Panc1 (cell line): ENCODE data around the gene LDLRAP1. TPM values are rescaled to one million over a fixed set of nuclear protein-coding genes. Genes with fewer than 3 reads are reported as not detected.

Source experiments
- ATAC-seq: fragments of 200-7000 bp; cut with Tn5 transposase; 2 replicates; pipeline ENCODE4 v1.9.1; 2020; ENCODE audit warnings: mild to moderate bottlenecking, moderate library complexity
- BruUV-seq: library from RNA; stranded (reverse); fragments of 400-500 nt; replicated peaks from 2 replicates; lab custom pipeline; 2021; lab: Mats Ljungman, UMichigan
- CTCF ChIA-PET: fragments of 300-600 bp; sonication (Branson Sonifier 250); formaldehyde crosslinking; loops from one replicate; lab custom pipeline; 2022; ENCODE audit warnings: antibody characterized with exemption; lab: Charles Lee
- POLR2A ChIA-PET: fragments of 300-600 bp; sonication (Branson Sonifier 250); formaldehyde crosslinking; loops from one replicate; lab custom pipeline; 2022; ENCODE audit warnings: antibody characterized with exemption; lab: Charles Lee
- DNase-seq: peaks from one replicate; pipeline ENCODE4 v3.0.0-alpha.2; 2010; ENCODE audit warnings: low read depth, low spot score
- H3K27ac ChIP-seq: 2 replicates; pipeline ENCODE4 v1.5.1; 2011; ENCODE audit warnings: mild to moderate bottlenecking, low read length, inconsistent platforms
- H3K27me3 ChIP-seq: fragments of 200-500 bp; sonication (Bioruptor generic); 2 replicates; pipeline ENCODE4 v1.6.0; 2014; ENCODE audit warnings: low read length, inconsistent platforms; ENCODE audit not compliant: control insufficient read depth, insufficient read depth
- H3K36me3 ChIP-seq: fragments of 200-500 bp; sonication (Bioruptor generic); 2 replicates; pipeline ENCODE4 v1.5.1; 2014; ENCODE audit warnings: inconsistent platforms, mild to moderate bottlenecking, low read length, moderate library complexity; ENCODE audit not compliant: control insufficient read depth, insufficient read depth
- H3K4me1 ChIP-seq: 2 replicates; pipeline ENCODE4 v1.5.1; 2011; ENCODE audit warnings: inconsistent platforms, mild to moderate bottlenecking, low read length, moderate library complexity; ENCODE audit not compliant: control insufficient read depth, insufficient read depth
- H3K4me3 ChIP-seq, 2 experiments: 2 replicates each; pipeline ENCODE4 v1.5.1; 2011 to 2012; ENCODE audit warnings: low read depth in 2 of 2, low read length in 2 of 2, mild to moderate bottlenecking in 2 of 2, inconsistent platforms in 1 of 2, moderate library complexity in 1 of 2
- H3K9me3 ChIP-seq: fragments of 200-500 bp; sonication (Bioruptor generic); 2 replicates; pipeline ENCODE4 v1.5.1; 2014; ENCODE audit warnings: low read depth, mild to moderate bottlenecking, inconsistent platforms, low read length, moderate library complexity; ENCODE audit not compliant: control insufficient read depth, insufficient read depth
- CTCF ChIP-seq: fragments of 450-650 bp; IDR thresholded peaks from 2 replicates; pipeline ENCODE4 v1.5.1; 2017; ENCODE audit warnings: mild to moderate bottlenecking
- POLR2AphosphoS5 ChIP-seq: IDR thresholded peaks from 2 replicates; pipeline ENCODE4 v1.6.1; 2012; ENCODE audit warnings: mild to moderate bottlenecking, low read depth, low read length, moderate library complexity
- SIN3A ChIP-seq: IDR thresholded peaks from 2 replicates; pipeline ENCODE4 v1.6.1; 2012; ENCODE audit warnings: low read depth, mild to moderate bottlenecking, low read length, moderate library complexity, borderline replicate concordance; ENCODE audit not compliant: insufficient read depth
- TCF7L2 ChIP-seq: IDR thresholded peaks from 2 replicates; pipeline ENCODE4 v1.6.1; 2011; ENCODE audit warnings: mild to moderate bottlenecking, low read depth, low read length, inconsistent platforms
- in situ Hi-C: cut with HindIII; loops from 2 replicates; pipeline ENCODE4 v1.10.0; 2016; ENCODE audit warnings: low sequenced_read_pairs, low pct_unique_long_range_greater_than_20kb
- intact Hi-C: fragments of 100-400 bp; cut with micrococcal nuclease; formaldehyde crosslinking; loops from one replicate; pipeline ENCODE4 v1.10.0; 2022; ENCODE audit not compliant: unreplicated experiment
- total RNA-seq: library from RNA; stranded (reverse); gene quantifications from one replicate; pipeline ENCODE4 v1.2.1, GENCODE V29; 2021; ENCODE audit not compliant: unreplicated experiment
- TF ChIP-seq, protein P1 (sequence below), 2 experiments: IDR thresholded peaks; 2 replicates each; pipeline ENCODE4 v1.6.1; 2011 to 2012; ENCODE audit warnings: low read depth in 2 of 2, control low read depth in 1 of 2, low read length in 1 of 2, mild to moderate bottlenecking in 1 of 2, moderate library complexity in 1 of 2; ENCODE audit not compliant: insufficient read depth in 1 of 2

LDLRAP1 gene
- total RNA-seq, 1 experiment from 2014 or later = 23.1 TPM

DNA sequence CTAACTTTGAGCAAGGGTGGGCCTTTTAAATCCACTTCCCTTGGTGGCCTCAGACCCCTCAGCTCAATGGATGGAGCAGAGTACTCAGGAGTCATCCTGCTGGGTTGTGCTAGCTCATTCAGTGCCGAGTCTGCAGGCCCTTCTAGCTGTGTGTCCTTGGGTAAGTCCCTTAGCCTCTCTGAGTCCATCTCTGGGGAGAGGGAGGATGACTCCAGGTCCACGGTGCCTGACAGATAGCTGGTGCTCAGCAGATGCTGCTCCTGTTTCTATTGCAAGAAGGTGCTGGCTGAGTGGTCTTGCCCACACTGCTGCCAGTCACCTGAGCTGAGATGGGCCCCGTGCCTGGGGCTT is 11.0 kb downstream of the LDLRAP1 start:
- Histone ChIP-seq H3K36me3 (no peaks in the 10 kb centered on the region), H3K4me1 (0 out of 2 replicates have a peak, but pooled peaks cover 6% of the 10 kb centered on the region), H3K27me3 (no peaks in the 10 kb centered on the region), H3K9me3 (no peaks in the 10 kb centered on the region), H3K4me3 (no peak overlapping the region), H3K27ac (no peak overlapping the region)
- no peak for ATAC-seq
- in situ Hi-C loops = no loop called here
- BruUV-seq = no TSS peak
- intact Hi-C loops = no loop called here
- TF ChIP-seq, protein P1, sequence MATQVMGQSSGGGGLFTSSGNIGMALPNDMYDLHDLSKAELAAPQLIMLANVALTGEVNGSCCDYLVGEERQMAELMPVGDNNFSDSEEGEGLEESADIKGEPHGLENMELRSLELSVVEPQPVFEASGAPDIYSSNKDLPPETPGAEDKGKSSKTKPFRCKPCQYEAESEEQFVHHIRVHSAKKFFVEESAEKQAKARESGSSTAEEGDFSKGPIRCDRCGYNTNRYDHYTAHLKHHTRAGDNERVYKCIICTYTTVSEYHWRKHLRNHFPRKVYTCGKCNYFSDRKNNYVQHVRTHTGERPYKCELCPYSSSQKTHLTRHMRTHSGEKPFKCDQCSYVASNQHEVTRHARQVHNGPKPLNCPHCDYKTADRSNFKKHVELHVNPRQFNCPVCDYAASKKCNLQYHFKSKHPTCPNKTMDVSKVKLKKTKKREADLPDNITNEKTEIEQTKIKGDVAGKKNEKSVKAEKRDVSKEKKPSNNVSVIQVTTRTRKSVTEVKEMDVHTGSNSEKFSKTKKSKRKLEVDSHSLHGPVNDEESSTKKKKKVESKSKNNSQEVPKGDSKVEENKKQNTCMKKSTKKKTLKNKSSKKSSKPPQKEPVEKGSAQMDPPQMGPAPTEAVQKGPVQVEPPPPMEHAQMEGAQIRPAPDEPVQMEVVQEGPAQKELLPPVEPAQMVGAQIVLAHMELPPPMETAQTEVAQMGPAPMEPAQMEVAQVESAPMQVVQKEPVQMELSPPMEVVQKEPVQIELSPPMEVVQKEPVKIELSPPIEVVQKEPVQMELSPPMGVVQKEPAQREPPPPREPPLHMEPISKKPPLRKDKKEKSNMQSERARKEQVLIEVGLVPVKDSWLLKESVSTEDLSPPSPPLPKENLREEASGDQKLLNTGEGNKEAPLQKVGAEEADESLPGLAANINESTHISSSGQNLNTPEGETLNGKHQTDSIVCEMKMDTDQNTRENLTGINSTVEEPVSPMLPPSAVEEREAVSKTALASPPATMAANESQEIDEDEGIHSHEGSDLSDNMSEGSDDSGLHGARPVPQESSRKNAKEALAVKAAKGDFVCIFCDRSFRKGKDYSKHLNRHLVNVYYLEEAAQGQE (IDR thresholded peaks at IDR 0.05; ENCODE audit: insufficient read depth in 1 of 2, low read depth in 2 of 2, low read length in 1 of 2) = no peak
- TF ChIP-seq TCF7L2 (no peak), SIN3A (no peak), CTCF (no peak), POLR2AphosphoS5 (no peak)
- ChIA-PET POLR2A (interaction anchor here (0.6 kb wide), 1 partner anchor 314 kb away, joined by 6 read pairs; no protein-coding TSS in a partner anchor), CTCF (interaction anchor here (0.9 kb wide), 1 partner anchor 18 kb away, joined by 8 read pairs; no protein-coding TSS in a partner anchor)
- DNase-seq = no peak

DNA sequence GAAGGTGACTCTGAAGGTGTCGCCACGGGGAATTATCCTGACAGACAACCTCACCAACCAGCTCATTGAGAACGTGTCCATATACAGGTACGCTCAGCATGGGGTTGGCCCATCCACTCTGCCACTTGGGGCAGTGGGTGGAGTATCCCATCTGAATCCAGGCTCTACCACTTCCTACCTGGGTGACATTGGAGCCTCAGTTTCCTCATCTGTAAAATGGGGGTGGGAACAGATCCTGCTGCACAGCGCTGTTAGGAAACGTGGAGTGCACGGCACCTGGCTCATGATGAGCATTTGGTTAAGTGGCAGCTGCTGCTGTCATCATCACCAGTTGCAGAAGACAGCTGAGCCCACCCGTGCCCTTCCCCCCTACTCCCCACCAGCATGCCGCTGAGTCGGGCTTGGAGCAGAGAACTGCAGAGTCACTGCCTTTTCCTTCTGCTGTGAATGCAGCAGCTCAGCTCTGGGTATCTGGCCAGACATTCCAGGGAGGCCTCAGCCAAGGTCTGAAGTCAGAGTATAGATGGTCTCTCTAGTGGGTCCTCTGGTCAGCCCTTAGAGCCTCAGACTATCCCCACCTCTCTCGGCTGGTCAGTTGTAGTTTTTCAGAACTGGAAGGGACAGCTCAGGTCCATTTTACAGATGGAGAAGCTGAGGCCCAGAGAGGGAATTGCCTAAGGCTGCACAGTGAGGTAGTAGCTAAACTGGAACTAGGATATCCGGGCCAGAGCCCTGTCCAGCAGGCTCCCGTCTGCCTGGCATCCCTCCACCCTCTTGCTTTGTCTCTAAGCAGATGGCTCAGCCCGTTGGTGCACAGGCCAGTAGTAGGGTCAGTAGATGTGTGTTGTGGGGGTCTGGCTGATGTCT is 11.7 kb downstream of the LDLRAP1 start:
- BruUV-seq = no TSS peak
- H3K4me1 ChIP-seq = 0 out of 2 replicates have a peak, but pooled peaks cover 1% of the 10 kb centered on the region
- H3K4me3 ChIP-seq = no peak overlapping the region
- no peaks in the 10 kb centered on the region for H3K27me3 ChIP-seq
- in situ Hi-C loops = no loop called here
- no peaks in the 10 kb centered on the region for H3K36me3 ChIP-seq
- H3K9me3 ChIP-seq = no peaks in the 10 kb centered on the region
- no peak overlapping the region for H3K27ac ChIP-seq
- no peak for ATAC-seq
- POLR2A ChIA-PET = interaction anchor here (0.7 kb wide), 1 partner anchor 187 kb away, joined by 3 read pairs; no protein-coding TSS in a partner anchor
- intact Hi-C loops = no loop called here
- no peak for DNase-seq
- CTCF ChIA-PET = interaction anchor here (0.9 kb wide), 1 partner anchor 17 kb away, joined by 8 read pairs; no protein-coding TSS in a partner anchor
- no peak for TF ChIP-seq POLR2AphosphoS5
- TF ChIP-seq, protein P1 (IDR thresholded peaks at IDR 0.05; ENCODE audit: insufficient read depth in 1 of 2, low read depth in 2 of 2, low read length in 1 of 2) = no peak
- no peak for TF ChIP-seq CTCF
- TF ChIP-seq TCF7L2 = no peak
- TF ChIP-seq SIN3A = no peak
